ENCODE results near the gene SCPEP1. TPM values are rescaled to one million over a fixed set of nuclear protein-coding genes. Genes with fewer than 3 reads are reported as not detected.
"Not testable (repeated sequence)": the region's sequence is repeated elsewhere in the genome, so short reads cannot be mapped to it uniquely, and the experiment has no call there.

SCPEP1 gene
- total RNA-seq, 4 donors from 2014 or later = 13.1 to 39.7 (median 20.3) TPM

DNA sequence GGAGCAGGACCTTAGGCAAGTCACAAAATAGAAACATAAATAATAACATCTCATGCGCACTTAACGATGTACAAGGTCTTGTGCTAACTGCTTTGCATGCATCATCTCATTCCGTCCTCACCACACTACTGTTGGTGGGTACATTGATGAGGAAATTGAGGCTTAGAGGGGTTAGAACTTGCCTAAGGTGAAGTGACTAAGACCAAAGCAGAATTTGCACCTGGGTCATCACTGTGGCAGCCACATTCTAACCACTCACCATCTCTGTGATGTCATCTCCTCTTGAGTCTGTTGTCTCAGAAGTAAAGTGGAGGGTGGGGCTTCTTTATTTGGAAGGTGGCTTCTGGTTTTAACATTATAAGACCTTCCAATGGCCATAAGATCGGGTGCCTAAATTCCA, 43.7 kb upstream of the SCPEP1 start:
- in situ Hi-C loops (cut with MboI; ENCODE audit: low pct_ligation_motif_present in 1 of 4, low pct_unique_long_range_greater_than_20kb in 1 of 4, low sequenced_read_pairs in 3 of 4) = loop anchor here in 1 of 4 donors (25.0 kb wide), 1 partner anchor 122 kb away; no protein-coding TSS in a partner anchor
- H3K27me3 ChIP-seq = no peaks in the 10 kb centered on the region
- no peak for DNase-seq
- 87% methylated on average over 4 of the region's 4 CpGs; no CpG with 5 or more reads in 1 of the 2 donors for WGBS, 2 donors (ENCODE audit: low coverage in 1 of 2)
- H3K9me3 ChIP-seq = peaks cover 4 to 7% of the 10 kb centered on the region in 2 donors
- H3K27ac ChIP-seq = no peak overlapping the region
- no peak overlapping the region for H3K4me3 ChIP-seq
- intact Hi-C loops (cut with DNase I; ENCODE audit: low total_unique reads) = no loop called here
- H3K36me3 ChIP-seq = peaks cover 0 to 15% (median 5%) of the 10 kb centered on the region in 4 donors
- TF ChIP-seq, protein P1, sequence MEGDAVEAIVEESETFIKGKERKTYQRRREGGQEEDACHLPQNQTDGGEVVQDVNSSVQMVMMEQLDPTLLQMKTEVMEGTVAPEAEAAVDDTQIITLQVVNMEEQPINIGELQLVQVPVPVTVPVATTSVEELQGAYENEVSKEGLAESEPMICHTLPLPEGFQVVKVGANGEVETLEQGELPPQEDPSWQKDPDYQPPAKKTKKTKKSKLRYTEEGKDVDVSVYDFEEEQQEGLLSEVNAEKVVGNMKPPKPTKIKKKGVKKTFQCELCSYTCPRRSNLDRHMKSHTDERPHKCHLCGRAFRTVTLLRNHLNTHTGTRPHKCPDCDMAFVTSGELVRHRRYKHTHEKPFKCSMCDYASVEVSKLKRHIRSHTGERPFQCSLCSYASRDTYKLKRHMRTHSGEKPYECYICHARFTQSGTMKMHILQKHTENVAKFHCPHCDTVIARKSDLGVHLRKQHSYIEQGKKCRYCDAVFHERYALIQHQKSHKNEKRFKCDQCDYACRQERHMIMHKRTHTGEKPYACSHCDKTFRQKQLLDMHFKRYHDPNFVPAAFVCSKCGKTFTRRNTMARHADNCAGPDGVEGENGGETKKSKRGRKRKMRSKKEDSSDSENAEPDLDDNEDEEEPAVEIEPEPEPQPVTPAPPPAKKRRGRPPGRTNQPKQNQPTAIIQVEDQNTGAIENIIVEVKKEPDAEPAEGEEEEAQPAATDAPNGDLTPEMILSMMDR (IDR thresholded peaks at IDR 0.05) = no peak
- no peak for TF ChIP-seq POLR2AphosphoS5 (IDR thresholded peaks at IDR 0.05)
- TF ChIP-seq EP300 (IDR thresholded peaks at IDR 0.05; ENCODE audit: low read depth) = no peak
- no peak for TF ChIP-seq POLR2A (IDR thresholded peaks at IDR 0.05)
- no peaks in the 10 kb centered on the region for H3K4me1 ChIP-seq

DNA sequence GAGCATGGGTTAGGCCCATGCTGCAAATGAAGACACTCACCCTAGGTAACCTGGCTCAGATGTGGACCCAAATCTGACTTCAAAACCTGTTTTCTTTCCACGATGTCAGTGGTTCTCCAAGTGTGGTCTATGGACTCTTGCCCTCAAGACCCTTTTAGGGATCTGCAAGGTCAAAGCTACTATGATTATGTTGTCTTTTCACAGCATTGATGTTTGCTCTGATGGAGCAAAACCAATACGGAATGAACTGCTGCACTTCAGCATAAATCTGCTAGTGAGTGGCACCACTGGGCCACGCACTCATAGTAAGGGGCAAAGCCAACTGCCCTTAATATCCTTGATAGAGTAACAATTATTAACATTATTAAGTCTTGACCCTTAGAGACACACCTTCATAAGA, 42.5 kb upstream of the SCPEP1 start:
- WGBS, 2 donors (ENCODE audit: low coverage in 1 of 2) = 90 to 100% methylated on average over 3 of the region's 3 CpGs
- peaks cover 0 to 21% (median 6%) of the 10 kb centered on the region in 4 donors for H3K36me3 ChIP-seq
- no peak for TF ChIP-seq EP300 (IDR thresholded peaks at IDR 0.05; ENCODE audit: low read depth)
- H3K4me3 ChIP-seq = no peak overlapping the region
- H3K27ac ChIP-seq = no peak overlapping the region
- intact Hi-C loops (cut with DNase I; ENCODE audit: low total_unique reads) (no loop called here), in situ Hi-C loops (cut with MboI; ENCODE audit: low pct_ligation_motif_present in 1 of 4, low pct_unique_long_range_greater_than_20kb in 1 of 4, low sequenced_read_pairs in 3 of 4) (loop anchor here in 2 of 4 donors (5.0 to 25.0 kb wide), 2 partner anchors 108 to 123 kb away; no protein-coding TSS in a partner anchor)
- H3K27me3 ChIP-seq = no peaks in the 10 kb centered on the region
- H3K9me3 ChIP-seq = no peaks in the 10 kb centered on the region
- H3K4me1 ChIP-seq = no peaks in the 10 kb centered on the region
- DNase-seq = no peak

DNA sequence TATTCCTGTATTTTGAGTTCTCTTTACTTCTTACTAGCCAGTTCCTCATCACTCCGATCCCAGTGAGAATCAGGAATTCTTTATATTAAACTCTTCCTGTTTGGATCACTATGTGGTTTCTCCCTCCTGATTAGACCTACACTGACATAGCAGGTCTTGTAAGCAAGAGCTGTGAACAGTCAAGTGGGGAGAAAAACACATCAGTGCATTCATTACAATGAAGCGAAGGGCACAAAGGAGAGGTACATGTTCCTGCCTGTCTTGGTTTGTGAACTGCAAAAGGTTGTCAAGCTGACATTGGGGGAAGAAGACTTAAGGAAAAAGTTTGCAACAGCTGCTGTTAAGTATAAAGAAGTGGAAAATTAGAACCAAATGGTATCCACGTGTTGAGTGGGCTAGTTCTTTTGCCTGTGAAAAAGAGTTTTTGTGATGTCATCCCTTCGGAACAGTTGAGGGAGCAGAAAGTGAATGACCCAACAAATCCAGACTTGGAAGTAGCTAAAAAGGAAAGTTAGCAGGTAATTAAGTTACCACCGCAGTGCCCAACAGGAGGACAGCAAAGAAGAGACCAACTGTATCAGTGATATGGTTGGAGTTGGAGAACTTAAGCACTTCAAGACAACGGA, 41.1 kb upstream of the SCPEP1 start:
- intact Hi-C loops (cut with DNase I; ENCODE audit: low total_unique reads) = no loop called here
- TF ChIP-seq POLR2A (IDR thresholded peaks at IDR 0.05) = no peak
- TF ChIP-seq EP300 (IDR thresholded peaks at IDR 0.05; ENCODE audit: low read depth) = no peak
- no peak for TF ChIP-seq POLR2AphosphoS5 (IDR thresholded peaks at IDR 0.05)
- TF ChIP-seq, protein P1 (IDR thresholded peaks at IDR 0.05) = no peak
- Histone ChIP-seq H3K27me3 (no peaks in the 10 kb centered on the region), H3K4me3 (no peak overlapping the region), H3K36me3 (peaks cover 0 to 32% (median 13%) of the 10 kb centered on the region in 4 donors), H3K27ac (no peak overlapping the region), H3K4me1 (no peaks in the 10 kb centered on the region), H3K9me3 (no peaks in the 10 kb centered on the region)
- in situ Hi-C loops (cut with MboI; ENCODE audit: low pct_ligation_motif_present in 1 of 4, low pct_unique_long_range_greater_than_20kb in 1 of 4, low sequenced_read_pairs in 3 of 4) = loop anchor here in 2 of 4 donors (5.0 to 25.0 kb wide), 2 partner anchors 110 to 125 kb away; no protein-coding TSS in a partner anchor
- no peak for DNase-seq
- WGBS, 2 donors (ENCODE audit: low coverage in 1 of 2) = 78 to 85% methylated on average over 4 to 6 of the region's 6 CpGs

DNA sequence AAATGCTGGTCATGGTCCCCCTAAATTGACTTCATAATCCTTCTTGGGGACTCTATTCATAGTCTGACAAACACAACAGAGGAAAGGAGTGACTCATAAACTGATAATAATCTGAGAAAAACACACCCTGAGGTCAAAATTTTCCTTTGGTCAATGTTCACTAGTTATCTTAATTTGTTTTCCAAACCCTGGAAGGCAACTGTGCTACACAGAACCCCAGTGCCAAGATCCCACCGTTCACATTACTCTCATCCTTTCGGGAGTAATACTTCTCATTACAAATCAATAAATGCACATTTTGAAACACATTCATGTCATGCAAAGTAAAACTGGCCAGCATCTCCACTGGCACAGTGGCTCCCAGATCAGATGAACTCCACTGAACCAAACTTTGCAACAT, 40.2 kb upstream of the SCPEP1 start:
- WGBS, 2 donors (ENCODE audit: low coverage in 1 of 2) = 84 to 100% methylated on average over 1 to 2 of the region's 2 CpGs
- intact Hi-C loops (cut with DNase I; ENCODE audit: low total_unique reads) (no loop called here), in situ Hi-C loops (cut with MboI; ENCODE audit: low pct_ligation_motif_present in 1 of 4, low pct_unique_long_range_greater_than_20kb in 1 of 4, low sequenced_read_pairs in 3 of 4) (loop anchor here in 2 of 4 donors (5.0 to 25.0 kb wide), 2 partner anchors 110 to 125 kb away; no protein-coding TSS in a partner anchor)
- H3K36me3 ChIP-seq = peaks cover 0 to 36% (median 15%) of the 10 kb centered on the region in 4 donors
- TF ChIP-seq, protein P1 (IDR thresholded peaks at IDR 0.05) = no peak
- TF ChIP-seq EP300 (IDR thresholded peaks at IDR 0.05; ENCODE audit: low read depth) (no peak), POLR2AphosphoS5 (IDR thresholded peaks at IDR 0.05) (no peak), POLR2A (IDR thresholded peaks at IDR 0.05) (no peak)
- H3K9me3 ChIP-seq = no peaks in the 10 kb centered on the region
- H3K4me3 ChIP-seq = no peak overlapping the region
- H3K4me1 ChIP-seq = no peaks in the 10 kb centered on the region
- H3K27me3 ChIP-seq = no peaks in the 10 kb centered on the region
- DNase-seq = no peak
- H3K27ac ChIP-seq = no peak overlapping the region

DNA sequence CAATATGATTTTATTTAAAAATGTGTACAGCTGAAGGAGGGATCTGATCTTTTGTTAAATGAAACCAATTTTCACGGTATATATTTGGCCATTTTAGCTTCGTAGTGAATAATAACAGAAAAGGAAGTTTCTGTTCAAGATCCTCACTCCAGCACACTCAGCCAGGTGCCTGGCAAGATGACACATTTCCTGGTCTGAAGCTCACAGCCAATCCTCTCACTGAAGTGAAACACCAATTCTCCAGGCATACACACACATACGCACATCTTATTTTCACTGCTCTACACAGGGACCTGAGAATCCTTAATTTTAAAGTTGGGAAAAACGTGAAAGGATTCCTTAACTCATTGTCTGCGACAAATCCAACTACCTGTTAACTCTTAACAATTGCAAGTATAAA, 39.7 kb upstream of the SCPEP1 start:
- WGBS, 2 donors (ENCODE audit: low coverage in 1 of 2) = 78 to 87% methylated on average over 5 of the region's 5 CpGs
- H3K9me3 ChIP-seq; intact Hi-C loops (cut with DNase I; ENCODE audit: low total_unique reads); H3K4me1 ChIP-seq; H3K4me3 ChIP-seq; H3K27ac ChIP-seq; H3K27me3 ChIP-seq; DNase-seq: not testable (repeated sequence)
- in situ Hi-C loops (cut with MboI; ENCODE audit: low pct_ligation_motif_present in 1 of 4, low pct_unique_long_range_greater_than_20kb in 1 of 4, low sequenced_read_pairs in 3 of 4) = loop anchor here in 2 of 4 donors (5.0 to 25.0 kb wide), 2 partner anchors 111 to 126 kb away; no protein-coding TSS in a partner anchor
- H3K36me3 ChIP-seq = peaks cover 0 to 36% (median 15%) of the 10 kb centered on the region in 4 donors

Measured in transverse colon (tissue), 4 donors.